ENCODE measurements around the gene ANKS1B. TPM values are rescaled to one million over a fixed set of nuclear protein-coding genes. Genes with fewer than 3 reads are reported as not detected.

The ANKS1B gene
- total RNA-seq, 2 experiments from 2014 or later: 0.30 to 1.3 TPM

DNA sequence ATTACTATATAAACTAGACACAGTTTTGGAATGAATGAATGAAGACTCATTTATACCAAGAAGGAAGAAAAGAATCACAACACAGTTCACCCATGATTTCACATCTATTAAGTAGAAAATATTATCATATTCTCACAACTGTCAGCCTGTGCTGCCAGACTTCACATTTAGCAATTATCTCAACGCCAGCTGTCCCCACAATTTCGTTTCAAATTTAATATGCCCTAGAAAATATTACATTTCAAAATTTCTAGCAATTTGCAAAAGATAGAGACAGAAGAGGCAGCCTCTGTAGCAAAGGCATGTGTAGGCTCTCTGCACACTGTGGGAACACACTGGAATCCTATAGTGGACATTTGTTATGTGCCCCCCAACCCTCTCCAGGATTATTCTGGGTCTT is 83.6 kb downstream of the ANKS1B start:
- Mint-ChIP-seq H3K27ac (no peak overlapping the region), H3K27me3 (no peaks in the 10 kb centered on the region), H3K9me3 (no peaks in the 10 kb centered on the region), H3K4me1 (no peaks in the 10 kb centered on the region), H3K4me3 (no peak overlapping the region), H3K36me3 (ENCODE audit: low read depth) (no peaks in the 10 kb centered on the region)
- CTCF ChIA-PET: no interaction called here
- POLR2A ChIA-PET: no interaction called here
- no peak for DNase-seq

DNA sequence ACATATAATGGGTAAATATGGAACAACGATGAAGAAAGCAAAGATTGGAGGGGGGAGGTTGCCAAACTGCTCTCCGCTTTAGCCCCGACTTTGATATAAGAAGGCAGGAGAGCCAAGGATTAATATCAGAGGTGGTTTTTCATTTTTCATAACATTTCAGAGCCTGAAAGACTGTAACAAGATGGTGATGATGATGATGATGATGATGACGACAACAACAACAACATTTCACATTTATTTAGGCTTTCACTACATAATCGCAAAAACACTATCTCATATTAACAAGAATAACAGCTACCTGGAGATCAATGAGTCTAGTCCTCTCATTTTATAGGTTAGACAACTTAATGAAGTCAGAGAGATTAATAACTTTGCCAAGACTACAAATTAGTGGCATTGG is 86.1 kb downstream of the ANKS1B start:
- Mint-ChIP-seq H3K27me3 (no peaks in the 10 kb centered on the region), H3K9me3 (no peaks in the 10 kb centered on the region), H3K27ac (no peak overlapping the region), H3K4me1 (no peaks in the 10 kb centered on the region), H3K4me3 (no peak overlapping the region), H3K36me3 (ENCODE audit: low read depth) (no peaks in the 10 kb centered on the region)
- CTCF ChIA-PET: no interaction called here
- DNase-seq: no peak
- POLR2A ChIA-PET: no interaction called here

DNA sequence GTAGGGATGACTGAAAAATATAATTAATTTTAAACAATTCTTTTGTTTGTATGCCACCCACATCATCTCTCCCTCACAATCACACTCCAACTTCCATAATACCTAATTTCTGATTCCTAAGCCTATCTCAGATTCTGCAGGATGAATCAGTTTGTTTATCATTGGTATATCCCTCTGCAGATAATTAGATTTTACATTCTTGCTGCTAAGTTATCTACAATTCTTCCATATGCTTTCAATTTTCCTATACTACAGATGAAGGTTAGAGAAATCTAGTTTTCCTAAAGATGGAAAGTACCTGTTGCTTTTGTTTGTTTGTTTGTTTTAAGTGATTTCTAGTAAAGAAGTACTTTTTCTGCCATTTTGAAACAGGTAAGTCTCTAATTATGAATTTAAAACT is 105.3 kb downstream of the ANKS1B start:
- Mint-ChIP-seq H3K27me3 (no peaks in the 10 kb centered on the region), H3K4me3 (no peak overlapping the region), H3K27ac (no peak overlapping the region), H3K9me3 (no peaks in the 10 kb centered on the region), H3K4me1 (no peaks in the 10 kb centered on the region), H3K36me3 (ENCODE audit: low read depth) (no peaks in the 10 kb centered on the region)
- DNase-seq: no peak
- POLR2A ChIA-PET: no interaction called here
- CTCF ChIA-PET: no interaction called here

DNA sequence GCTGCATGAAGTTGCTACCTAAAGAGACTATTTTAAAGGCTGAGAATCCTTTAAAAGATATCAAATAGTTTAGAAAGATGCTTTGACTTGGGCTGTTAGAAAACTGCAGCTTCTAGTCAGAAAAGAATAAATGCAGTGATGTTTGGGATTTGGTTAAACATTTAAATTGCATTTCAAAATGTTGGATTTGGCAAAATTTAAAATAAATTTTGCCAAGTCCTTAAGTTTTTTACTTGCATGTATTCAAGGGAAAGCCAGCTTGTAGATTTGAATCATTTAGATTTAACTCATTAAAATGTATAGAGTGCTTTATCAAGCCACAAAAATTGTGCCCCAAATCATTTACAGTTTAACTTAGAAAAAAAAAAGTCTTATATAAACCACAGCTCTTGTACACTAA is 109.7 kb downstream of the ANKS1B start:
- ChIA-PET CTCF (no interaction called here), POLR2A (no interaction called here)
- no peak overlapping the region for H3K27ac Mint-ChIP-seq
- no peaks in the 10 kb centered on the region for H3K27me3 Mint-ChIP-seq
- no peaks in the 10 kb centered on the region for H3K4me1 Mint-ChIP-seq
- peaks cover 2% of the 10 kb centered on the region for H3K9me3 Mint-ChIP-seq
- H3K36me3 Mint-ChIP-seq (ENCODE audit: low read depth): no peaks in the 10 kb centered on the region
- no peak for DNase-seq
- H3K4me3 Mint-ChIP-seq: no peak overlapping the region

DNA sequence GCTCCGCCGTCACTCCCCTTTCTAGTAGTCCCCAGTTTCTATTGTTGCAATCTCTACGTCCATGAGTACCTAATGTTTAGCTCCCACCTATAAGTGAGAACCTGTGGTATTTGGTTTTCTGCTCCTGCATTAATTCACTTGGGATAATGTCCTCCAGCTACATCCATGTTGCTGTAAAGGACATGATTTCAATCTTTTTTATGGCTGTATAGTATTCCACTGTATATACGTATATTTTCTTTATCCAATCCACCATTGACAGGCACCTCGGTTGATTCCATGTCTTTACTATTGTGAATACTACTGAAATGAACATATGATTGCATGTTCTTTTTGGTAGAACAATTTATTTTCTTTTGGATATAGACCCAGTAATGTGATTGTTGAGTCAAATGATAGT is 114.7 kb downstream of the ANKS1B start:
- no peaks in the 10 kb centered on the region for H3K36me3 Mint-ChIP-seq (ENCODE audit: low read depth)
- H3K27ac Mint-ChIP-seq: no peak overlapping the region
- no peaks in the 10 kb centered on the region for H3K27me3 Mint-ChIP-seq
- CTCF ChIA-PET: no interaction called here
- POLR2A ChIA-PET: no interaction called here
- H3K4me3 Mint-ChIP-seq: no peak overlapping the region
- no peak for DNase-seq
- H3K9me3 Mint-ChIP-seq: peaks cover 4% of the 10 kb centered on the region
- no peaks in the 10 kb centered on the region for H3K4me1 Mint-ChIP-seq

DNA sequence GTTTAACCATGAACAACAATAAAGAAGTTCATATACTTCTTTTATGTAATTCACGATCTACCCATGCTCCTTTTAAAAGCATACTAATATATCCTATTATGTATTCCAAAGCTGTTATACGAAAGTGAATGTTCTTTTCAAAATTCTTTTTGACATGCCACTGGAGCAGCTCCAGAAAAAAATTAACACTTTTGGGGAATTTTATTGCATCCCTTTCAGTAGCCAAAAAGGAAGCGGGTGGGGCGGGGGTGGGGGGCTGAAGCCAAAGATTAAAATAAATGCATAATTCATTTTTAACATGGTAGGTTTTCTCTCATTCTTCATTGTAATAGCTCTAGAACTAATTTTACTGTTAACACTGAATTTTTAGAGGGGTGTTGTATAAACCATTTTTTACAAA is 123.0 kb downstream of the ANKS1B start:
- no peak overlapping the region for H3K4me3 Mint-ChIP-seq
- POLR2A ChIA-PET: no interaction called here
- no peak for DNase-seq
- CTCF ChIA-PET: no interaction called here
- H3K9me3 Mint-ChIP-seq: peaks cover 2% of the 10 kb centered on the region
- H3K27ac Mint-ChIP-seq: no peak overlapping the region
- H3K27me3 Mint-ChIP-seq: no peaks in the 10 kb centered on the region
- H3K4me1 Mint-ChIP-seq: no peaks in the 10 kb centered on the region
- H3K36me3 Mint-ChIP-seq (ENCODE audit: low read depth): no peaks in the 10 kb centered on the region

DNA sequence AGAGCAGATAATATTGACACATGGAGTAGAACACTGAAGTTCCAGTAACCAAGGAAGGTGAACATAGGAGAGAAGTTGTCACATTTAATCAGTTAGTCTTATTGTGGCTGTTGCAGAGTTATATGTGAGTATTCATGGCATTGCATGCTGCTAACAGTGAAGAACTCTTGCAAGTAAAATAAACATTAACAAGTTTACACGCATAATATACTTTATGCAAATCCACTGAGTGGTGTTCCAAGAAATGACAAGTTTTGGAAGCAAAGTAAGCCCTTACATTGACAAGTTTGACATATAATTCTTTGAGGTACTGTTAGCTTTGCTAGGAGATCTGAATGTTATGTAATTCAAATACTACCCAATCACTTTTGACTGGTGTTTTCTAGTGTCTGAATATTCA is 125.6 kb downstream of the ANKS1B start:
- CTCF ChIA-PET: no interaction called here
- Mint-ChIP-seq H3K36me3 (ENCODE audit: low read depth) (no peaks in the 10 kb centered on the region), H3K4me1 (no peaks in the 10 kb centered on the region), H3K27ac (no peak overlapping the region), H3K9me3 (peaks cover 2% of the 10 kb centered on the region), H3K27me3 (no peaks in the 10 kb centered on the region), H3K4me3 (no peak overlapping the region)
- no peak for DNase-seq
- POLR2A ChIA-PET: no interaction called here

DNA sequence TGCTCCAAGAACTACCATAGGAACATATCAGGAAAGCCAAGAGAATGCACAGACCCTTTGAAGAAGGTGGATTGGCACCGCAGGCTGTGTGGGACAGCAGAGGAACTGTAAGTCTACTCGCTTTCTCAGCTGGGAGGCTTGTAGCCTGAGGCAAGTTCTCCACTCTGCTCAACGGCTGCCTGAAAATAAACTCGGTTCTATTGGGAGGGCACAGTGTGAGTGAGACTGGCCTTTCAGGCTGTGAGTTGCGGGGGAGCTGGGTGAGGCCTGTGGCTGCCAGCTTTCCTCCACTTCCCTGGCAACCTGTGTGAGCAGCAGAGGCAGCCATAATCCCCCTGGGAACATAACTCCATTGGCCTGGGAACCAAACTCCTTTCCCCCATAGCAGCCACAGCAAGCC is 132.1 kb downstream of the ANKS1B start:
- no peak for DNase-seq
- H3K4me3 Mint-ChIP-seq: no peak overlapping the region
- ChIA-PET POLR2A (no interaction called here), CTCF (no interaction called here)
- H3K9me3 Mint-ChIP-seq: no peaks in the 10 kb centered on the region
- no peaks in the 10 kb centered on the region for H3K4me1 Mint-ChIP-seq
- H3K27ac Mint-ChIP-seq: no peak overlapping the region
- H3K27me3 Mint-ChIP-seq: no peaks in the 10 kb centered on the region
- H3K36me3 Mint-ChIP-seq (ENCODE audit: low read depth): no peaks in the 10 kb centered on the region

DNA sequence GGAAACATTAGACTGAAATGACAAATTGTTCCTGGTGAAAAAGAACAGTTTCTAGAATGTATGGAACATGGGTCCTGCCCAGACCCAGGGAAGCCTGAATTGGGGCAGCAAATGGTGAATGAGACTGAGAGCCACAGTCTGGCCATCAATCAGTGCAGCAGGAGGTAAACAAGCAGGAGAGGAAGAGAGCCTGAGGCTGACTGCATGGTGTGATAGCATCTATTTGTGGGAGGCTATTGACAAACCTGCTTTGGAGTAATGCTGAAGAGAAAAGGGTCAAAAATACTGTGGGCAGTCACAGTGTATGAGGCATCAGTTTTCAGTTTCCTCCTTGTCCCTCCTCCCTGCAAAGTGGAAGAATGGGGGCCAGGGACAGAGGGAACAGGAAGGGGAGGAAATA is 136.8 kb downstream of the ANKS1B start:
- H3K36me3 Mint-ChIP-seq (ENCODE audit: low read depth): no peaks in the 10 kb centered on the region
- no peaks in the 10 kb centered on the region for H3K27me3 Mint-ChIP-seq
- no peaks in the 10 kb centered on the region for H3K4me1 Mint-ChIP-seq
- H3K27ac Mint-ChIP-seq: no peak overlapping the region
- H3K4me3 Mint-ChIP-seq: no peak overlapping the region
- H3K9me3 Mint-ChIP-seq: peaks cover 5% of the 10 kb centered on the region
- POLR2A ChIA-PET: no interaction called here
- CTCF ChIA-PET: no interaction called here
- no peak for DNase-seq

DNA sequence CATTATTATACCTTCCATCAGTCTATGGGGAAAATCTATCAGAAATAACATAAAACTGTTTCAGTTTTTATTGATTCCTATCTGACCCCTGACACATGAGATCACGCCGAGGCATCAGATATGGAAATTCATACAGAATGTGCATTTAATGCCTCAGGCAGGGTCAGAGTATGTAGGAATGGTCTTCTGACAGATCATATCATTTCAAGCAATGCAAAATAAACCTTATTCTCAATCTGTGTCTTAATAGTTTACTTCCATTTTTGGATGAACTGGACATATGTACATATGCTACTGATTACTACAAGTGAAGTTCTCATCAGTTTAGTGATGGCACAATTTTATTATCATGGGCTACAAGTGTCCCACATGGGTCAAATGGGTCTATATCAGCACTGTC is 150.0 kb downstream of the ANKS1B start:
- CTCF ChIA-PET: no interaction called here
- Mint-ChIP-seq H3K4me3 (no peak overlapping the region), H3K27ac (no peak overlapping the region), H3K36me3 (ENCODE audit: low read depth) (no peaks in the 10 kb centered on the region), H3K4me1 (no peaks in the 10 kb centered on the region), H3K27me3 (no peaks in the 10 kb centered on the region), H3K9me3 (no peaks in the 10 kb centered on the region)
- POLR2A ChIA-PET: no interaction called here
- DNase-seq: no peak

DNA sequence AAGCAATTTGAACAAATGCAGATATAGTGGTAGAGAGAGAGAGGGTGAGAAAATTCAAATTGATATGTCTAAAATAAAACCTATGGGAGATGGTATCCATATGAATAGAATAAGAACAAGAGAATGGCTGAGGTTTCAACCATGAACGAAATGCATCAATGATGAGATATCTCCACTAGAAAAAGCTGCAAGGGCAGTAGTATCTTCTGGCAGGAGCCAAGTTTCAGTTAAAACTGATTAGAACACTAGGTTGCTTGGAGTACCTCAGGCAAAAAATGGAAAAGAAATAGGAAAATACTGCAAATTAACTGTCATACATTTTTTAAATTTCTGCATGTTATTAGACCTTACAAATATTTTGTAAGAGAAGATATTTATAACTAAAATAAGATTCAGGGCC is 151.3 kb downstream of the ANKS1B start:
- Mint-ChIP-seq H3K27ac (no peak overlapping the region), H3K27me3 (no peaks in the 10 kb centered on the region), H3K4me3 (no peak overlapping the region), H3K4me1 (no peaks in the 10 kb centered on the region), H3K36me3 (ENCODE audit: low read depth) (no peaks in the 10 kb centered on the region), H3K9me3 (no peaks in the 10 kb centered on the region)
- CTCF ChIA-PET: no interaction called here
- DNase-seq: no peak
- POLR2A ChIA-PET: no interaction called here

DNA sequence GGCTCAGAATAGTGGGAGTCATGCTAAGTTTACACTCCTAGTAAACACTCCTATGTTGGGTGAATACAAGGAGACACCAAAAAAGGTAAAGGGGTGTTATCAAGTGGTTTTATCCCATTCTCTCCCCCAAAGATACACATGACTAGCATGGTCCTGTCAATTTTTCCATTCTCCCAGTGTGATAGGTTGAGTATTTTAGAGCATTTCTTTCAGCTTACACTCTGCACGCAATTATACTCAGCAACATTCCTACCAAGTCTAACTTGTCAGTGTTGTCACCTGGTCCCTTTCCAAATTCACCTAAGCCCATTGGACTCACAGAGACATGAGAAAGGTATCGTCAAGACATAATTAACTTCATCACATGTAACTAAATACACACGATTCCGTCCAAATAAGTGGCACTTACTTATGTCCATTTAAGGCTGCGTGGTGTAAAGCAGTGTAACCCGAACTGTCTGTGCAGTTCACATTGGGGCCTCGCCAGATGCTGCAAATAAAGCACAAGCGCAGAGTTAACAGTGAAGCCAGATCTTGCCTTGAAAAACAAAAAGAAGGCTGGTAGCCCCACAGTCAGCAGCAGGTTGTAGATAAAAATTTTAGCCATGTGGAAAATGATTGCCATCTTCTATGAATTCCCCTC is 159.7 kb downstream of the ANKS1B start:
- POLR2A ChIA-PET: no interaction called here
- no peak overlapping the region for H3K27ac Mint-ChIP-seq

DNA sequence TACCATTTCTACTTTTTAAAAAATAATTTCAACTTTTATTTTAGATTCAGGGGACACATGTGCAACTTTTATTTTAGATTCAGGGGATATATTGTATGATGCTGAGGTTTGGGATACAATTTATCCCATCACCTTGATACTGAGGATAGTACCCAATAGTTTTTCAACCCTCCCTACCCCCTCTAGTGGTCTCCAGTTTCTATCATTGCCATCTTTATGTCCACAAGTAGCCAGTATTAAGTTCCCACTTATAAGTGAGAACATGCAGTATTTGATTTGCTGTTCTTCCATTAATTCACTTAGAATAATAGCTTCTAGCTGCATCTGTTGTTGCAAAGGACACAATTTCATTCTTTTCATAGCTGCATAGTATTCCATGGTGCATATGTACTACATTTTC is 162.5 kb downstream of the ANKS1B start:
- POLR2A ChIA-PET: no interaction called here
- Mint-ChIP-seq H3K4me1 (no peaks in the 10 kb centered on the region), H3K27ac (no peak overlapping the region)

More for the DNA sequence above, 159.7 kb downstream of the ANKS1B start:
- Mint-ChIP-seq H3K36me3 (ENCODE audit: low read depth) (no peaks in the 10 kb centered on the region), H3K9me3 (peaks cover 2% of the 10 kb centered on the region), H3K4me3 (no peak overlapping the region), H3K4me1 (no peaks in the 10 kb centered on the region), H3K27me3 (no peaks in the 10 kb centered on the region)
- CTCF ChIA-PET: no interaction called here
- no peak for DNase-seq

DNA sequence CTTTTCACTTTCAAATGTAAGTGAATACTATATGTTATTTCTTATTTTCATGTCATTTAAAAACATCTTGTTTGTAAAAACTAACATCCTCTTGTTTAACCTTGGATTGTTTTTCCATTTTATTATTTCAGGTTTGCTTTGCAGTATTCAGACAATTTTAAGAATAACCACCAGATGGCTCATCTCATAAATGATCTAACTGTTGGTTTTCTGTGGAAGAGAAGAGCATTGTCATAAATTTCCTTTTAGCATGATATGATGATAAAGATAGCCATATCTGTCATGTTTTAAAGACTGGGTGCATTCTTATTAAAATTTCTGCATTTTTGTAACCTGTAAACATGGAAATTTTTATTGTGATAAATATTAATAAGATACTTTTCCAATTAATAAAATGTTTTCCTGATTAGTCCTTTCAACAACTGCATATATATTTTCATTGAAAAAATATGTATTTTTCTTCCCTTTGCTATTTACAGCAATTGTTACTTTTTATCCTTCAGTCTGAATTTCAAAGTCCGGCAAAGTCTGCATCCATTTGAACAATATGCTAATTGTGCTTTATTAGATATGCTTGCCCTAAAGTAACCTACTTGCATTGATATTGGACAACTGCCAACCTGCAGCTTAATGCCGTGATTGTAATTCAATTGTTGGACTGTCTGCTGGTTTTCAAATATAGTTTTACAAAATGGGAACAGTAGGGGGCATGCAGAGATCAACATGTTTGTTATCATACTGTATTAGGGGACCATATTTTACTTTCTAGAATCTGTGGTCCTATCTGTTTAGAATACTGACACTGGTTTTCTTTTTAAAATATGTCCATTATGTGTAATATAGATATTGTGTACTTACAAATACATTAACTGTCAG is 173.8 kb downstream of the ANKS1B start:
- H3K4me3 Mint-ChIP-seq: no peak overlapping the region
- no peaks in the 10 kb centered on the region for H3K9me3 Mint-ChIP-seq
- H3K27me3 Mint-ChIP-seq: no peaks in the 10 kb centered on the region
- H3K4me1 Mint-ChIP-seq: no peaks in the 10 kb centered on the region
- ChIA-PET POLR2A (no interaction called here), CTCF (no interaction called here)
- no peak overlapping the region for H3K27ac Mint-ChIP-seq
- no peaks in the 10 kb centered on the region for H3K36me3 Mint-ChIP-seq (ENCODE audit: low read depth)
- DNase-seq: no peak

More for the DNA sequence above, 162.5 kb downstream of the ANKS1B start:
- H3K27me3 Mint-ChIP-seq: no peaks in the 10 kb centered on the region
- CTCF ChIA-PET: no interaction called here
- H3K9me3 Mint-ChIP-seq: peaks cover 2% of the 10 kb centered on the region
- H3K4me3 Mint-ChIP-seq: no peak overlapping the region
- DNase-seq: no peak
- H3K36me3 Mint-ChIP-seq (ENCODE audit: low read depth): no peaks in the 10 kb centered on the region

All from activated CD4-positive, alpha-beta memory T cell treated with anti-CD3 and anti-CD28 coated beads, Interleukin-2, amount 10 ng/mL, durations not matched to agents 7 days and 5 days (primary cell).